ENCODE measurements around the gene TFAP2A.

The TFAP2A gene

DNA sequence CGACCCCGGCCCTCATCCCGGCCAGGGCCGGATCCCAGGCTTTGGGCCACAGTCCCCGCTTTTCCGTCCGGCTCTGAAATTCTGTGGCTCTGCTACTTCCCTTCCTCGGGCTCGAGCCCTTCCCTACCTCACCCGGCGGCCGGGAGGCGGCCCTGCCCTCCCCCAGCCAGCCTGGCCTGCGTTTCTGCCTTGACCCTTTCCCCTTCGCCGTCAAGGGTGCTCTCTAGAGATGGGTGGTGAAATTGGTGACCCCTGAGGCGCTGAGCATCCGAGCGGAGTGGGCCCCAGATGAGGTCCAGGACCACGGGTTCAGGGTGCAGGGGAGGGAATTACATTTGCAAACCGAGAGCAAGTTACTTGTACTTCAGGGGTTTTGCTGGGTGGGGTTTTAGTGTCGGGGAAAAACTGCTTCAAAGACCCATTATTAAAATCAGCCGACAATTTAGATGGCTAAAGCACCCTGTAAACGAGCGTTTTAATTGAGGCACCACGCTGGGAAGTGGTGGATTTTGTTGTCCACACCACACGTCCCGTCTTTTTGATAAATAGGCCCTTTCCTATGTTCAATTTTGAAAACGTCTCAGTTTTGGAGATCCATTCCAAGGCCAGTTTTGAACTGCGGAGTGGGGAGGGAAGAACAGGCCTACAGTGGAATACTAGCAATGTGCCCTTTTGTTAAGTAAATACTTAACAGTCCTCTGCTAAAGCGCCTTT is 9.9 kb downstream of the TFAP2A start:
- Histone ChIP-seq H3F3A (ENCODE audit: low read depth) (no peaks in the 10 kb centered on the region), H3K27me3 (ENCODE audit: insufficient read depth, low read length, poor library complexity, severe bottlenecking) (no peaks in the 10 kb centered on the region), H3K9ac (ENCODE audit: low read depth, low read length, poor library complexity, severe bottlenecking) (no peak overlapping the region), H3K4me2 (ENCODE audit: low read depth, low read length, poor library complexity, severe bottlenecking) (no peak overlapping the region), H4K20me1 (ENCODE audit: insufficient read depth, low read length, poor library complexity, severe bottlenecking) (no peaks in the 10 kb centered on the region), H2AFZ (ENCODE audit: low read length) (no peak overlapping the region), H3K4me3 (ENCODE audit: low read length, poor library complexity, severe bottlenecking) (no peak overlapping the region), H3K36me3 (ENCODE audit: insufficient read depth, low read length) (no peaks in the 10 kb centered on the region), H3K4me1 (ENCODE audit: insufficient read depth, low read length, poor library complexity, severe bottlenecking) (peaks cover 25% of the 10 kb centered on the region), H3K9me2 (replicated peaks; ENCODE audit: low read depth, low read length) (no peaks in the 10 kb centered on the region), H3K79me2 (ENCODE audit: insufficient read depth, low read length) (no peaks in the 10 kb centered on the region), H3K9me3 (ENCODE audit: insufficient read depth, low read depth, low read length) (no peaks in the 10 kb centered on the region)
- no peak for TF ChIP-seq EZH2phosphoT487 (IDR thresholded peaks at IDR 0.05; ENCODE audit: borderline replicate concordance)
- TF ChIP-seq, protein P1, sequence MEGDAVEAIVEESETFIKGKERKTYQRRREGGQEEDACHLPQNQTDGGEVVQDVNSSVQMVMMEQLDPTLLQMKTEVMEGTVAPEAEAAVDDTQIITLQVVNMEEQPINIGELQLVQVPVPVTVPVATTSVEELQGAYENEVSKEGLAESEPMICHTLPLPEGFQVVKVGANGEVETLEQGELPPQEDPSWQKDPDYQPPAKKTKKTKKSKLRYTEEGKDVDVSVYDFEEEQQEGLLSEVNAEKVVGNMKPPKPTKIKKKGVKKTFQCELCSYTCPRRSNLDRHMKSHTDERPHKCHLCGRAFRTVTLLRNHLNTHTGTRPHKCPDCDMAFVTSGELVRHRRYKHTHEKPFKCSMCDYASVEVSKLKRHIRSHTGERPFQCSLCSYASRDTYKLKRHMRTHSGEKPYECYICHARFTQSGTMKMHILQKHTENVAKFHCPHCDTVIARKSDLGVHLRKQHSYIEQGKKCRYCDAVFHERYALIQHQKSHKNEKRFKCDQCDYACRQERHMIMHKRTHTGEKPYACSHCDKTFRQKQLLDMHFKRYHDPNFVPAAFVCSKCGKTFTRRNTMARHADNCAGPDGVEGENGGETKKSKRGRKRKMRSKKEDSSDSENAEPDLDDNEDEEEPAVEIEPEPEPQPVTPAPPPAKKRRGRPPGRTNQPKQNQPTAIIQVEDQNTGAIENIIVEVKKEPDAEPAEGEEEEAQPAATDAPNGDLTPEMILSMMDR (conservative IDR thresholded peaks at IDR 0.05; ENCODE audit: low read length): no peak

DNA sequence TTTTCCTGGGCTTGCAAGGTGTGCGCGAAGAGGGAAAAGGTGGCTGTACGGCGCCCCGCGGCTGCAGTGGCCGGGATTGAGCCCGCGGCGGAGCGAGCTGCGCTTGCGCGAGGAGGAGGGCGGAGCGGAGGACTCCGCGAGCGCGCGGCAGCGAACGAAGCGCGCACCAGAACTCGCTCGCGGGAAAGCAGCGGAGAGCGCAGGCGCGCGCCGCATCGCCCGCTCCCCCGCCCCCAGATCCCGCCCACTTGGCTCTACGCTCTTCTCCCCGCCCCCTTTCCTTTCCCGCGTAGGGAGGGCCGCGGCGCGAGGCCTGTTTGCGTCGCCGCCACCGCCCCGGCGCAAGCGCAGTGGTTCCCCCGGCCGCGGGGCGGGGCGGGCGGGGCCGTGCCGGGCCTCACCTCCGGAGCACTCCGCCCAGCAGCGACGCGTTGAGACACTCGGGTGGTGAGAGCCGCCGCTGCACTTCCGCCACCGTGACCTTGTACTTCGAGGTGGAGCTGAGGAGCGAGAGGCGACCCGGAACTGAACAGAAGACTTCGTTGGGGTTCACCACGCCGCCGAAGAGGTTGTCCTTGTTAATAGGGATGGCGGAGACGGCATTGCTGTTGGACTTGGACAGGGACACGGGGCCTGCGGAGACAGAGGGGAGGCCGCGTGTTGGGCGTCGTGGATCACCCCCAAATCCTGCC is 10.6 kb downstream of the TFAP2A start:
- Histone ChIP-seq H3K4me2 (ENCODE audit: low read depth, low read length, poor library complexity, severe bottlenecking) (no peak overlapping the region), H3K27me3 (ENCODE audit: insufficient read depth, low read length, poor library complexity, severe bottlenecking) (no peaks in the 10 kb centered on the region), H3K4me1 (ENCODE audit: insufficient read depth, low read length, poor library complexity, severe bottlenecking) (peaks cover 28% of the 10 kb centered on the region), H3K36me3 (ENCODE audit: insufficient read depth, low read length) (no peaks in the 10 kb centered on the region), H3K9ac (ENCODE audit: low read depth, low read length, poor library complexity, severe bottlenecking) (no peak overlapping the region), H3K9me3 (ENCODE audit: insufficient read depth, low read depth, low read length) (no peaks in the 10 kb centered on the region), H3K79me2 (ENCODE audit: insufficient read depth, low read length) (no peaks in the 10 kb centered on the region), H4K20me1 (ENCODE audit: insufficient read depth, low read length, poor library complexity, severe bottlenecking) (no peaks in the 10 kb centered on the region), H3F3A (ENCODE audit: low read depth) (no peaks in the 10 kb centered on the region), H2AFZ (ENCODE audit: low read length) (no peak overlapping the region), H3K9me2 (replicated peaks; ENCODE audit: low read depth, low read length) (no peaks in the 10 kb centered on the region), H3K4me3 (ENCODE audit: low read length, poor library complexity, severe bottlenecking) (no peak overlapping the region)
- no peak for TF ChIP-seq EZH2phosphoT487 (IDR thresholded peaks at IDR 0.05; ENCODE audit: borderline replicate concordance)
- TF ChIP-seq, protein P1 (conservative IDR thresholded peaks at IDR 0.05; ENCODE audit: low read length): no peak

DNA sequence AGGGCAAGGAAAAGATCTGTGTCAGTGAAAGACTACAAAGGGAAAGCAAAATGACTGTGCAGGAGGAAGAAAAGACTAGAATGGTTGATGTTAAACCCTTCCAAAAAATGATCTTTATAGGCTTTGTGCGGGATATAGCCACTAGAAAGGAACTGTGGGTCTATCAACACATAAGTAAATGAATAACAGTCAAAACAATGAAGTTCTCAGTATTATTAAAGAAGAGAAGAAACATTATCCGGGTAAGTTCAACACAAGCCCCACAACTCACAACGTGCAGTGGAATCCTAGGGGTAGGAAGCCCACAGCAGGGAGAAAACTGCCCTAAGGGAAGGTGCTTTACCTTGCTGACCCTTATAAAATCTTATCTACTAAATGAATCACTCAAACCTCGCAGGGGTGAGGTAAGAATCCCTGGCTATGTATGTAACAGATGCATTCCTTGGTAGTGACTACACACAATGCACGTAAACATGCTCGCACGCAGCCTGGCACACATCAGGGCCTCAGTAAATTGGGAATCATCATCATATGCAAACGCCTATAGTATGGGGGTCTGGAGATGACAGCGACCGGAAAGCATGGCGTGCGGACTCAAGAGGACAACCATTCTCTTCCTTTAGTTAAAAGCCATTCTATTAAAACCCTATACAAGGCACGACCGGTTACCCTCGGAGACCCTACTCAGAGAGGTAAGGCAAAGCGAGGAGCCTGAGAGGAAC is 11.3 kb downstream of the TFAP2A start:
- no peaks in the 10 kb centered on the region for H3K79me2 ChIP-seq (ENCODE audit: insufficient read depth, low read length)
- H2AFZ ChIP-seq (ENCODE audit: low read length): no peak overlapping the region
- H3F3A ChIP-seq (ENCODE audit: low read depth): no peaks in the 10 kb centered on the region
- no peak overlapping the region for H3K9ac ChIP-seq (ENCODE audit: low read depth, low read length, poor library complexity, severe bottlenecking)
- no peak overlapping the region for H3K4me2 ChIP-seq (ENCODE audit: low read depth, low read length, poor library complexity, severe bottlenecking)
- no peaks in the 10 kb centered on the region for H3K27me3 ChIP-seq (ENCODE audit: insufficient read depth, low read length, poor library complexity, severe bottlenecking)
- no peaks in the 10 kb centered on the region for H4K20me1 ChIP-seq (ENCODE audit: insufficient read depth, low read length, poor library complexity, severe bottlenecking)
- TF ChIP-seq, protein P1 (conservative IDR thresholded peaks at IDR 0.05; ENCODE audit: low read length): no peak
- TF ChIP-seq EZH2phosphoT487 (IDR thresholded peaks at IDR 0.05; ENCODE audit: borderline replicate concordance): no peak
- H3K4me3 ChIP-seq (ENCODE audit: low read length, poor library complexity, severe bottlenecking): no peak overlapping the region
- H3K4me1 ChIP-seq (ENCODE audit: insufficient read depth, low read length, poor library complexity, severe bottlenecking): peaks cover 28% of the 10 kb centered on the region
- H3K9me2 ChIP-seq (replicated peaks; ENCODE audit: low read depth, low read length): no peaks in the 10 kb centered on the region
- no peaks in the 10 kb centered on the region for H3K9me3 ChIP-seq (ENCODE audit: insufficient read depth, low read depth, low read length)
- H3K36me3 ChIP-seq (ENCODE audit: insufficient read depth, low read length): no peaks in the 10 kb centered on the region

All from Loucy (cell line).